Occipital lobe (tissue), 2 donors: ENCODE results near the gene RTN1. TPM values are rescaled to one million over a fixed set of nuclear protein-coding genes. Genes with fewer than 3 reads are reported as not detected.

Experiments
- DNase-seq: peaks from one replicate; lab custom pipeline; 2025; lab: John Stamatoyannopoulos, UW
- total RNA-seq: library from RNA; depleted of rRNA; stranded (reverse); fragments of >200 nt; gene quantifications from one replicate; pipeline ENCODE4 v1.2.3, GENCODE V29; 2014

The RTN1 gene
- total RNA-seq, 1 donor from 2014 or later: 870 TPM

- no peak for DNase-seq
These were observed 21.0 kb downstream of the RTN1 start for GRCh38 chr14:59849411-59850130.

- no peak for DNase-seq
These were observed 21.9 kb downstream of the RTN1 start for GRCh38 chr14:59848671-59849070.

- no peak for DNase-seq
These were observed 22.9 kb downstream of the RTN1 start for GRCh38 chr14:59847711-59848110.

- no peak for DNase-seq
These were observed 24.0 kb downstream of the RTN1 start for GRCh38 chr14:59846595-59846994.

- DNase-seq: no peak
These were observed 25.3 kb downstream of the RTN1 start for GRCh38 chr14:59845245-59845644.

GRCh38 chr14:59844186-59844812 is 26.3 kb downstream of the RTN1 start:
- no peak for DNase-seq

- no peak for DNase-seq
These were observed 34.5 kb downstream of the RTN1 start for GRCh38 chr14:59836116-59836515.

GRCh38 chr14:59832653-59833294 is 37.8 kb downstream of the RTN1 start:
- DNase-seq: no peak

GRCh38 chr14:59831121-59831730 is 39.4 kb downstream of the RTN1 start:
- no peak for DNase-seq

- no peak for DNase-seq
These were observed 40.2 kb downstream of the RTN1 start for GRCh38 chr14:59830338-59830734.

GRCh38 chr14:59829469-59830337 is 40.9 kb downstream of the RTN1 start:
- no peak for DNase-seq

- DNase-seq: no peak
These were observed 42.3 kb downstream of the RTN1 start for GRCh38 chr14:59828276-59828675.

GRCh38 chr14:59827401-59827800 is 43.2 kb downstream of the RTN1 start:
- DNase-seq: no peak

- no peak for DNase-seq
These were observed 44.4 kb downstream of the RTN1 start for GRCh38 chr14:59826150-59826549.

GRCh38 chr14:59823179-59823578 is 47.4 kb downstream of the RTN1 start:
- DNase-seq: no peak

GRCh38 chr14:59819446-59820088 is 51.0 kb downstream of the RTN1 start:
- DNase-seq: no peak

- no peak for DNase-seq
These were observed 53.6 kb downstream of the RTN1 start for GRCh38 chr14:59816941-59817340.

GRCh38 chr14:59814988-59815387 is 55.6 kb downstream of the RTN1 start:
- DNase-seq: no peak

- no peak for DNase-seq
These were observed 58.8 kb downstream of the RTN1 start for GRCh38 chr14:59811815-59812214.

GRCh38 chr14:59811073-59811472 is 59.5 kb downstream of the RTN1 start:
- DNase-seq: no peak

- no peak for DNase-seq
These were observed 67.5 kb downstream of the RTN1 start for GRCh38 chr14:59803052-59803540.
